GM12801 (cell line): ENCODE measurements around the gene SF1.

Experiments used
- CTCF ChIP-seq: IDR thresholded peaks from one replicate; pipeline ENCODE4 v1.5.1; 2011; ENCODE audit warnings: control low read depth; ENCODE audit not compliant: insufficient read length; ENCODE audit errors: extremely low read depth

Gene SF1

GRCh38 chr11:64718084-64718779 is 60.1 kb downstream of the SF1 start:
- TF ChIP-seq CTCF: no peak

- no peak for TF ChIP-seq CTCF
Observed at GRCh38 chr11:64717268-64717578, 61.1 kb downstream of the SF1 start.

GRCh38 chr11:64716473-64717267 is 61.7 kb downstream of the SF1 start:
- TF ChIP-seq CTCF: no peak

- no peak for TF ChIP-seq CTCF
Observed at GRCh38 chr11:64715756-64716472, 62.4 kb downstream of the SF1 start.

GRCh38 chr11:64715110-64715509 is 63.2 kb downstream of the SF1 start:
- TF ChIP-seq CTCF: no peak

GRCh38 chr11:64714666-64715065 is 63.7 kb downstream of the SF1 start:
- no peak for TF ChIP-seq CTCF
